HG03439 (cell line): ENCODE measurements around the gene GRID1.

Experiments
- ATAC-seq: cut with Tn5 transposase; IDR thresholded peaks from one replicate; pipeline ENCODE4 v1.9.1; 2021; ENCODE audit warnings: mild to moderate bottlenecking, moderate library complexity; ENCODE audit not compliant: unreplicated experiment

The GRID1 gene

GRCh38 chr10:85649461-85649860, 717.1 kb downstream of the GRID1 start:
- ATAC-seq, result no peak

GRCh38 chr10:85648279-85648754, 718.3 kb downstream of the GRID1 start:
- ATAC-seq, result no peak

GRCh38 chr10:85647741-85648140, 718.9 kb downstream of the GRID1 start:
- no peak for ATAC-seq

- ATAC-seq, result no peak
Measured at GRCh38 chr10:85645926-85646711, 720.5 kb downstream of the GRID1 start.

- ATAC-seq, result no peak
Measured at GRCh38 chr10:85645053-85645452, 721.5 kb downstream of the GRID1 start.

GRCh38 chr10:85643845-85644525, 722.6 kb downstream of the GRID1 start:
- no peak for ATAC-seq

GRCh38 chr10:85643171-85643844, 723.3 kb downstream of the GRID1 start:
- no peak for ATAC-seq

GRCh38 chr10:85642421-85643170, 724.0 kb downstream of the GRID1 start:
- no peak for ATAC-seq

- no peak for ATAC-seq
Measured at GRCh38 chr10:85642082-85642420, 724.5 kb downstream of the GRID1 start.

GRCh38 chr10:85641479-85642009, 725.1 kb downstream of the GRID1 start:
- ATAC-seq, result no peak

GRCh38 chr10:85638797-85639196, 727.8 kb downstream of the GRID1 start:
- ATAC-seq, result no peak

- no peak for ATAC-seq
Measured at GRCh38 chr10:85635650-85636049, 730.9 kb downstream of the GRID1 start.

GRCh38 chr10:85624511-85624910, 742.1 kb downstream of the GRID1 start:
- no peak for ATAC-seq

- ATAC-seq, result no peak
Measured at GRCh38 chr10:85623758-85624157, 742.8 kb downstream of the GRID1 start.

GRCh38 chr10:85623342-85623741, 743.3 kb downstream of the GRID1 start:
- no peak for ATAC-seq

GRCh38 chr10:85622425-85622824, 744.2 kb downstream of the GRID1 start:
- no peak for ATAC-seq

- ATAC-seq, result no peak
Measured at GRCh38 chr10:85621562-85621961, 745.0 kb downstream of the GRID1 start.

- no peak for ATAC-seq
Measured at GRCh38 chr10:85620807-85621206, 745.8 kb downstream of the GRID1 start.

GRCh38 chr10:85619832-85620231, 746.8 kb downstream of the GRID1 start:
- no peak for ATAC-seq

GRCh38 chr10:85618841-85619240, 747.8 kb downstream of the GRID1 start:
- ATAC-seq, result no peak
